Endothelial cell of umbilical vein (primary cell): Measurements from ENCODE around the gene CENPA. TPM values are rescaled to one million over a fixed set of nuclear protein-coding genes. Genes with fewer than 3 reads are reported as not detected.

Experiments
- BruUV-seq: library from RNA; stranded (reverse); fragments of 400-500 nt; replicated peaks from 2 replicates; lab custom pipeline; 2021; lab: Mats Ljungman, UMichigan
- CTCF ChIA-PET: fragments of 300-600, 350-600 bp; sonication (Branson Sonifier 250); formaldehyde crosslinking; loops from one replicate; lab custom pipeline; 2021; ENCODE audit warnings: antibody characterized with exemption, inconsistent platforms; lab: Charles Lee
- POLR2A ChIA-PET: fragments of 300-600, 350-600 bp; sonication (Branson Sonifier 250); formaldehyde crosslinking; loops from one replicate; lab custom pipeline; 2021; ENCODE audit warnings: antibody characterized with exemption, inconsistent platforms; lab: Charles Lee
- DNase-seq: peaks from one replicate; pipeline ENCODE4 v3.0.0-alpha.2; 2011; ENCODE audit warnings: low read depth, low spot score
- FAIRE-seq: peaks from 2 replicates; lab custom pipeline; 2011; peaks lifted over from hg19 to GRCh38; lab: Jason Lieb, UNC
- H2AFZ ChIP-seq: 2 replicates; pipeline ENCODE4 v1.6.0; 2012; ENCODE audit warnings: low read depth, low read length, control low read depth, inconsistent platforms
- H3K27ac ChIP-seq: 2 replicates; pipeline ENCODE4 v1.5.1; 2011; ENCODE audit warnings: low read depth, mild to moderate bottlenecking, control low read depth, low read length, moderate library complexity; ENCODE audit not compliant: insufficient read depth
- H3K27me3 ChIP-seq, 2 experiments: 2 replicates each; pipeline versions ENCODE4 v1.6.0 to v1.6.1; 2011; ENCODE audit warnings: low read length in 2 of 2, mixed read lengths in 1 of 2; ENCODE audit not compliant: control insufficient read depth in 2 of 2, insufficient read depth in 2 of 2
- H3K36me3 ChIP-seq, 2 experiments: 2 replicates in 1 of 2; 3 replicates in 1 of 2; pipeline ENCODE4 v1.5.1; 2011; ENCODE audit warnings: low read length in 2 of 2, mild to moderate bottlenecking in 1 of 2, moderate library complexity in 1 of 2; ENCODE audit not compliant: control insufficient read depth in 2 of 2, insufficient read depth in 2 of 2; ENCODE audit errors: extremely low read depth in 1 of 2
- H3K4me1 ChIP-seq: 3 replicates; pipeline ENCODE4 v1.5.1; 2011; ENCODE audit warnings: mild to moderate bottlenecking, low read length; ENCODE audit not compliant: control insufficient read depth, insufficient read depth; ENCODE audit errors: extremely low read depth
- H3K4me2 ChIP-seq: 2 replicates; pipeline ENCODE4 v1.6.1; 2011; ENCODE audit warnings: low read length, control low read depth, mixed read lengths; ENCODE audit not compliant: insufficient read depth
- H3K4me3 ChIP-seq, 3 experiments: fragments of 200-600 bp in 1 of 3; sonication (generic), shearing (Covaris generic) in 1 of 3; replicated peaks in 1 of 3; 2 replicates each; pipeline ENCODE4 v1.5.1; 2011 to 2016; ENCODE audit warnings: control low read depth in 3 of 3, low read length in 3 of 3, mild to moderate bottlenecking in 2 of 3, inconsistent platforms in 1 of 3, low read depth in 1 of 3, moderate library complexity in 1 of 3; ENCODE audit not compliant: insufficient read depth in 1 of 3
- H3K79me2 ChIP-seq: 2 replicates; pipeline ENCODE4 v1.6.0; 2012; ENCODE audit warnings: low read length, inconsistent platforms; ENCODE audit not compliant: control insufficient read depth, insufficient read depth
- H3K9ac ChIP-seq: replicated peaks from 2 replicates; pipeline ENCODE3; 2011; ENCODE audit warnings: low read length, control low read depth; ENCODE audit not compliant: insufficient read depth; ENCODE audit errors: extremely low read depth
- H3K9me1 ChIP-seq: replicated peaks from 3 replicates; pipeline ENCODE4 v1.6.0; 2011; ENCODE audit warnings: mild to moderate bottlenecking, low read length; ENCODE audit not compliant: control insufficient read depth, insufficient read depth; ENCODE audit errors: extremely low read depth
- H3K9me3 ChIP-seq: replicated peaks from 2 replicates; pipeline ENCODE4 v1.5.1; 2012; ENCODE audit warnings: low read length, inconsistent platforms; ENCODE audit not compliant: control insufficient read depth, insufficient read depth
- H4K20me1 ChIP-seq: replicated peaks from 2 replicates; pipeline ENCODE3; 2011; ENCODE audit warnings: mild to moderate bottlenecking, low read length; ENCODE audit not compliant: control insufficient read depth, insufficient read depth; ENCODE audit errors: extremely low read depth
- EZH2 ChIP-seq: IDR thresholded peaks from 2 replicates; pipeline ENCODE4 v1.6.1; 2012; ENCODE audit warnings: borderline replicate concordance, low read depth, mild to moderate bottlenecking, moderate library complexity, low read length, inconsistent platforms; ENCODE audit not compliant: severe bottlenecking
- FOS ChIP-seq: IDR thresholded peaks from 2 replicates; pipeline ENCODE4 v1.6.1; 2011; ENCODE audit warnings: mild to moderate bottlenecking, low read length, moderate library complexity, borderline replicate concordance; ENCODE audit not compliant: insufficient read depth
- GATA2 ChIP-seq: IDR thresholded peaks from 2 replicates; pipeline ENCODE4 v1.7.0; 2011; ENCODE audit warnings: low read depth, mild to moderate bottlenecking, moderate library complexity, mixed read lengths, low read length; ENCODE audit not compliant: insufficient read length, insufficient read depth
- JUN ChIP-seq: IDR thresholded peaks from 2 replicates; pipeline ENCODE4 v1.6.1; 2011; ENCODE audit warnings: borderline replicate concordance, low read depth; ENCODE audit not compliant: insufficient read length, insufficient read depth
- MYC ChIP-seq: IDR thresholded peaks from one replicate; pipeline ENCODE4 v1.6.1; 2011; ENCODE audit warnings: mild to moderate bottlenecking, low read depth, low read length
- POLR2A ChIP-seq: IDR thresholded peaks from 2 replicates; pipeline ENCODE4 v1.6.1; 2012; ENCODE audit warnings: low read depth, mild to moderate bottlenecking, control low read depth, low read length
- POLR2AphosphoS5 ChIP-seq: IDR thresholded peaks from 2 replicates; pipeline ENCODE4 v1.6.1; 2012; ENCODE audit warnings: low read depth, mild to moderate bottlenecking, control low read depth, low read length, moderate library complexity; ENCODE audit not compliant: insufficient read depth
- dilution Hi-C: fragments of 300-500 bp; cut with MboI; formaldehyde crosslinking; loops from one replicate; pipeline ENCODE4 v1.15.0; 2019; ENCODE audit warnings: low sequenced_read_pairs; ENCODE audit not compliant: extremely low pct_ligation_motif_present
- intact Hi-C: fragments of 100-400 bp; cut with micrococcal nuclease; formaldehyde crosslinking; loops from one replicate; pipeline ENCODE4 v1.10.0; 2022
- polyA plus RNA-seq, 4 experiments: library from polyadenylated mRNA; depleted of rRNA in 3 of 4; stranded (reverse) in 3 of 4; unstranded in 1 of 4; fragments of >200 nt; gene quantifications; 2 replicates each; pipeline versions ENCODE4 v1.2.1 to v1.2.3, GENCODE V29; 2011 to 2012; ENCODE audit warnings: missing spikeins in 1 of 4
- total RNA-seq: library from RNA; stranded (reverse); gene quantifications from 2 replicates; pipeline ENCODE4 v1.2.3, GENCODE V29; 2021
- TF ChIP-seq, protein P1 (sequence below), 2 donors: IDR thresholded peaks; 1 replicate in 1 of 2; 2 replicates in 1 of 2; pipeline ENCODE4 v1.5.1; 2011; ENCODE audit warnings: low read length in 2 of 2, mild to moderate bottlenecking in 2 of 2, moderate library complexity in 2 of 2, control low read depth in 1 of 2, inconsistent platforms in 1 of 2, low read depth in 1 of 2; ENCODE audit not compliant: insufficient read depth in 1 of 2; ENCODE audit errors: extremely low read depth in 1 of 2
- TF ChIP-seq, protein P2 (sequence below): IDR thresholded peaks from 2 replicates; pipeline ENCODE4 v1.6.1; 2011; ENCODE audit not compliant: insufficient read depth, insufficient read length

The CENPA gene
- total and polyA plus RNA-seq, 2 donors (not counting 3 experiments of a cell fraction or from before 2014, with no cell fraction given), result 22.0 to 33.1 TPM

DNA sequence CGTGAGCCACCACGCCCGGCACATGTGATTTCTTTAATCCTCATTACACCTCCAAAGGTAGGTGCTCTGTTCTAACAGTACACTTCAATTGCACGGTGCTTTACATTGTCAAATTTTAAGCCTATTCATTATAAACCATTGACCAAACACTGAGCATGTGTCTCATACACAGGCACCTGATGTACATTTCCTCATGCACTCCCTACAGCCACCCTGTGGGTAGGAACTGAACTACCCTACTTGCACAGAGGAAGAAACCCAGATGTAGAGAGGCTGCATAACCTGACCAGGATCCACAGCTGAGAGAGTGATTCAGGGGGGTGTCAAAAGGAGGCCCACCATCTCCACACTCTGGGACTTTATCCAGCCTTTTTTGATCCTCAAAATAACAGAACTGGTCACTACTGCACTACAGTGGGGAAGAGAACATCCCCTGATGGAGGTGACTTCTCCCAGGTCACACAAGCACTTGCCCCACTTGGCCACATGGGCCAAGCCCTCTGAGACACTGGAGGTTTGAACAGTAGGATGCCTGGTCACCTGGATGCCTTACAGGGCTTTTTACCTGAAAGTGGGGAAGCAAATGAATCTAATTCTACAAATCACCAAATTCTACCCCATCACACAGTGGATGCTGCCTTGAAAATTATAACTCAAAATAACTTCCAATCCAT, 55.2 kb downstream of the CENPA start:
- H3K27me3 ChIP-seq, result peaks cover 13 to 26% of the 10 kb centered on the region in 2 experiments
- FAIRE-seq, result no peak
- BruUV-seq, result no TSS peak
- H3K9me1 ChIP-seq, result no peaks in the 10 kb centered on the region
- POLR2A ChIA-PET, result no interaction called here
- CTCF ChIA-PET, result interaction anchor here (1.1 to 2.2 kb wide), 3 partner anchors 12 to 176 kb away, joined by 3 to 5 read pairs (median 3); no protein-coding TSS in a partner anchor
- no peak overlapping the region for H2AFZ ChIP-seq
- no peaks in the 10 kb centered on the region for H3K79me2 ChIP-seq
- H3K9me3 ChIP-seq, result no peaks in the 10 kb centered on the region
- no peaks in the 10 kb centered on the region for H4K20me1 ChIP-seq
- no peak overlapping the region for H3K4me2 ChIP-seq
- no peak overlapping the region for H3K27ac ChIP-seq
- DNase-seq, result no peak
- no peak overlapping the region for H3K9ac ChIP-seq
- TF ChIP-seq EZH2 (no peak), GATA2 (no peak), POLR2AphosphoS5 (no peak), FOS (no peak), MYC (no peak), JUN (no peak), POLR2A (no peak)
- TF ChIP-seq, protein P1, sequence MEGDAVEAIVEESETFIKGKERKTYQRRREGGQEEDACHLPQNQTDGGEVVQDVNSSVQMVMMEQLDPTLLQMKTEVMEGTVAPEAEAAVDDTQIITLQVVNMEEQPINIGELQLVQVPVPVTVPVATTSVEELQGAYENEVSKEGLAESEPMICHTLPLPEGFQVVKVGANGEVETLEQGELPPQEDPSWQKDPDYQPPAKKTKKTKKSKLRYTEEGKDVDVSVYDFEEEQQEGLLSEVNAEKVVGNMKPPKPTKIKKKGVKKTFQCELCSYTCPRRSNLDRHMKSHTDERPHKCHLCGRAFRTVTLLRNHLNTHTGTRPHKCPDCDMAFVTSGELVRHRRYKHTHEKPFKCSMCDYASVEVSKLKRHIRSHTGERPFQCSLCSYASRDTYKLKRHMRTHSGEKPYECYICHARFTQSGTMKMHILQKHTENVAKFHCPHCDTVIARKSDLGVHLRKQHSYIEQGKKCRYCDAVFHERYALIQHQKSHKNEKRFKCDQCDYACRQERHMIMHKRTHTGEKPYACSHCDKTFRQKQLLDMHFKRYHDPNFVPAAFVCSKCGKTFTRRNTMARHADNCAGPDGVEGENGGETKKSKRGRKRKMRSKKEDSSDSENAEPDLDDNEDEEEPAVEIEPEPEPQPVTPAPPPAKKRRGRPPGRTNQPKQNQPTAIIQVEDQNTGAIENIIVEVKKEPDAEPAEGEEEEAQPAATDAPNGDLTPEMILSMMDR (IDR thresholded peaks at IDR 0.05; ENCODE audit: extremely low read depth in 1 of 2, insufficient read depth in 1 of 2, low read depth in 1 of 2, low read length in 2 of 2), result no peak
- TF ChIP-seq, protein P2, sequence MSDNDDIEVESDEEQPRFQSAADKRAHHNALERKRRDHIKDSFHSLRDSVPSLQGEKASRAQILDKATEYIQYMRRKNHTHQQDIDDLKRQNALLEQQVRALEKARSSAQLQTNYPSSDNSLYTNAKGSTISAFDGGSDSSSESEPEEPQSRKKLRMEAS, result no peak
- dilution Hi-C loops (no loop called here), intact Hi-C loops (no loop called here)
- H3K4me3 ChIP-seq, result no peak overlapping the region
- no peaks in the 10 kb centered on the region for H3K36me3 ChIP-seq
- no peaks in the 10 kb centered on the region for H3K4me1 ChIP-seq
